Neural cell (in vitro differentiated cells): Measurements from ENCODE around the gene HK1.

ENCODE experiments used
- EP300 ChIP-seq: fragments of 450-650 bp; conservative IDR thresholded peaks from 2 replicates; pipeline ENCODE4 v1.6.1; 2014; ENCODE audit warnings: antibody characterized with exemption, mild to moderate bottlenecking, moderate library complexity; ENCODE audit not compliant: poor library complexity, severe bottlenecking
- EZH2 ChIP-seq: fragments of 200-600, 300-800 bp; shearing (Covaris generic), sonication (generic); IDR thresholded peaks from 2 replicates; pipeline ENCODE4 v1.6.1; 2014; ENCODE audit warnings: antibody characterized with exemption, low read length, borderline replicate concordance, mild to moderate bottlenecking; ENCODE audit not compliant: insufficient read depth, poor library complexity, severe bottlenecking
- MXI1 ChIP-seq: fragments of 450-650 bp; conservative IDR thresholded peaks from 2 replicates; pipeline ENCODE4 v1.6.1; 2014; ENCODE audit warnings: antibody characterized with exemption, mild to moderate bottlenecking; ENCODE audit not compliant: poor library complexity, severe bottlenecking
- POLR2AphosphoS5 ChIP-seq: IDR thresholded peaks from 2 replicates; pipeline ENCODE4 v1.6.1; 2012
- RAD21 ChIP-seq: fragments of 450-650 bp; conservative IDR thresholded peaks from 2 replicates; pipeline ENCODE4 v1.6.1; 2014; ENCODE audit warnings: antibody characterized with exemption, mild to moderate bottlenecking, moderate library complexity
- SMC3 ChIP-seq: fragments of 450-650 bp; conservative IDR thresholded peaks from 2 replicates; pipeline ENCODE4 v1.6.1; 2014; ENCODE audit warnings: antibody characterized with exemption, mild to moderate bottlenecking, moderate library complexity; ENCODE audit not compliant: poor library complexity
- TAF1 ChIP-seq: IDR thresholded peaks from 2 replicates; pipeline ENCODE4 v1.6.1; 2012; ENCODE audit warnings: low read depth
- TF ChIP-seq, protein P1 (sequence below): fragments of 450-650 bp; IDR thresholded peaks from 2 replicates; pipeline ENCODE4 v1.5.1; 2014; ENCODE audit warnings: antibody characterized with exemption, mild to moderate bottlenecking, moderate library complexity; ENCODE audit not compliant: poor library complexity, severe bottlenecking
- TF ChIP-seq, protein P2 (sequence below): IDR thresholded peaks from 2 replicates; pipeline ENCODE4 v1.6.1; 2012; ENCODE audit warnings: borderline replicate concordance

DNA sequence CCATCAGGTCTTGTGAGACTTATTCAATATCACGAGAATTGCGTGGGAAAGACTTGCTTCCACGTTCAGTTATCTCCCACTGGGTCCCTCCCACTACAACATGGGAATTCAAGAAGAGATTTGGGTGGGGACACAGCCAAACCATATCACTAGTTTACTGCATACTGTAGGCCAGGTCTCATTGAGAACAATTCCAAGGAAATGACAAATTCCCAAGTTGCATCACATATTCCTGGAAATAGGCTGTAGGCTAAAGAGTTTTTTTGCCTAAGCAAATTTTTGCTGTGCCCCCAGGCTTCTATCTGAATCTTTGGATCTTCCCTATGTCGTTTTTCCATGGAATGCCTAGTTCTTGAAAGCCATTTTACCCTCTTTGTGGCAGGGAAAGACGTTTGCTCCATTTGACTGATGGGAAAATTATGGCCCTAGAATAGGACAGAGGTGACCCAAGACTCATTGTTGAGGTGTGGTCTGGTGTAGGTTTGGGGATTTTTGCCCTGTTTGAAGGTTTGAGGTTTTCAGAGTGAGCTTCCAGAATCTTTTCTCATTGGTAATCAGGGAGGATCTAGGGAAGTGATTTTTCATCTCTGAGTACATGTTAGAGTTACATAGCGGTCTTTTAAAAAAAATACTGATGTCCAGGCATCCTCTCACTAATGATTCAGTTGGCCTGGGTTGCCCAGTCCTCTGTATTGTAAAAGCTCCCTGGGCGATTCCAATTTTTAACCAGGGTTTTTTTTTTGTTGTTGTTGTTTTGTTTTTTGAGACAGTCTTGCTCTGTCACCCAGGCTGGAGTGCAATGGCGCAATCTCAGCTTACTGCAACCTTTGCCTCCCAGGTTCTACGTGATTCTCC, 94.1 kb downstream of the HK1 start:
- TF ChIP-seq EZH2 (no peak), RAD21 (no peak), POLR2AphosphoS5 (no peak), EP300 (no peak), SMC3 (no peak), TAF1 (no peak), MXI1 (no peak)
- TF ChIP-seq, protein P1, sequence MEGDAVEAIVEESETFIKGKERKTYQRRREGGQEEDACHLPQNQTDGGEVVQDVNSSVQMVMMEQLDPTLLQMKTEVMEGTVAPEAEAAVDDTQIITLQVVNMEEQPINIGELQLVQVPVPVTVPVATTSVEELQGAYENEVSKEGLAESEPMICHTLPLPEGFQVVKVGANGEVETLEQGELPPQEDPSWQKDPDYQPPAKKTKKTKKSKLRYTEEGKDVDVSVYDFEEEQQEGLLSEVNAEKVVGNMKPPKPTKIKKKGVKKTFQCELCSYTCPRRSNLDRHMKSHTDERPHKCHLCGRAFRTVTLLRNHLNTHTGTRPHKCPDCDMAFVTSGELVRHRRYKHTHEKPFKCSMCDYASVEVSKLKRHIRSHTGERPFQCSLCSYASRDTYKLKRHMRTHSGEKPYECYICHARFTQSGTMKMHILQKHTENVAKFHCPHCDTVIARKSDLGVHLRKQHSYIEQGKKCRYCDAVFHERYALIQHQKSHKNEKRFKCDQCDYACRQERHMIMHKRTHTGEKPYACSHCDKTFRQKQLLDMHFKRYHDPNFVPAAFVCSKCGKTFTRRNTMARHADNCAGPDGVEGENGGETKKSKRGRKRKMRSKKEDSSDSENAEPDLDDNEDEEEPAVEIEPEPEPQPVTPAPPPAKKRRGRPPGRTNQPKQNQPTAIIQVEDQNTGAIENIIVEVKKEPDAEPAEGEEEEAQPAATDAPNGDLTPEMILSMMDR = no peak
- TF ChIP-seq, protein P2, sequence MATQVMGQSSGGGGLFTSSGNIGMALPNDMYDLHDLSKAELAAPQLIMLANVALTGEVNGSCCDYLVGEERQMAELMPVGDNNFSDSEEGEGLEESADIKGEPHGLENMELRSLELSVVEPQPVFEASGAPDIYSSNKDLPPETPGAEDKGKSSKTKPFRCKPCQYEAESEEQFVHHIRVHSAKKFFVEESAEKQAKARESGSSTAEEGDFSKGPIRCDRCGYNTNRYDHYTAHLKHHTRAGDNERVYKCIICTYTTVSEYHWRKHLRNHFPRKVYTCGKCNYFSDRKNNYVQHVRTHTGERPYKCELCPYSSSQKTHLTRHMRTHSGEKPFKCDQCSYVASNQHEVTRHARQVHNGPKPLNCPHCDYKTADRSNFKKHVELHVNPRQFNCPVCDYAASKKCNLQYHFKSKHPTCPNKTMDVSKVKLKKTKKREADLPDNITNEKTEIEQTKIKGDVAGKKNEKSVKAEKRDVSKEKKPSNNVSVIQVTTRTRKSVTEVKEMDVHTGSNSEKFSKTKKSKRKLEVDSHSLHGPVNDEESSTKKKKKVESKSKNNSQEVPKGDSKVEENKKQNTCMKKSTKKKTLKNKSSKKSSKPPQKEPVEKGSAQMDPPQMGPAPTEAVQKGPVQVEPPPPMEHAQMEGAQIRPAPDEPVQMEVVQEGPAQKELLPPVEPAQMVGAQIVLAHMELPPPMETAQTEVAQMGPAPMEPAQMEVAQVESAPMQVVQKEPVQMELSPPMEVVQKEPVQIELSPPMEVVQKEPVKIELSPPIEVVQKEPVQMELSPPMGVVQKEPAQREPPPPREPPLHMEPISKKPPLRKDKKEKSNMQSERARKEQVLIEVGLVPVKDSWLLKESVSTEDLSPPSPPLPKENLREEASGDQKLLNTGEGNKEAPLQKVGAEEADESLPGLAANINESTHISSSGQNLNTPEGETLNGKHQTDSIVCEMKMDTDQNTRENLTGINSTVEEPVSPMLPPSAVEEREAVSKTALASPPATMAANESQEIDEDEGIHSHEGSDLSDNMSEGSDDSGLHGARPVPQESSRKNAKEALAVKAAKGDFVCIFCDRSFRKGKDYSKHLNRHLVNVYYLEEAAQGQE = no peak
